K562 (cell line): Measurements from ENCODE around the gene FSCN2. TPM values are rescaled to one million over a fixed set of nuclear protein-coding genes. Genes with fewer than 3 reads are reported as not detected.

Experiments used
- CBX8 ChIP-seq: fragments of 200-600 bp; sonication (generic); IDR thresholded peaks from 2 replicates; pipeline ENCODE4 v1.6.1; 2012; ENCODE audit warnings: borderline replicate concordance, mixed run types, low read depth, mild to moderate bottlenecking, moderate library complexity, mixed read lengths, low read length, control low read depth, inconsistent platforms; ENCODE audit not compliant: poor library complexity, severe bottlenecking; ENCODE audit errors: extremely low read depth
- CREB5 ChIP-seq: fragments of 250-450 bp; sonication (Bioruptor Pico); IDR thresholded peaks from 2 replicates; pipeline ENCODE4 v1.5.0; 2020; ENCODE audit warnings: mild to moderate bottlenecking
- E2F8 ChIP-seq: fragments of 450-650 bp; IDR thresholded peaks from 2 replicates; pipeline ENCODE4 v1.7.1; 2018; ENCODE audit warnings: mild to moderate bottlenecking, low read depth; ENCODE audit not compliant: partially characterized antibody
- HEY1 ChIP-seq: fragments of 250-450 bp; sonication (Bioruptor Pico); IDR thresholded peaks from 2 replicates; pipeline ENCODE4 v1.5.0; 2020; ENCODE audit warnings: mild to moderate bottlenecking, moderate library complexity, borderline replicate concordance
- MXI1 ChIP-seq: IDR thresholded peaks from 2 replicates; pipeline ENCODE4 v1.6.1; 2011; ENCODE audit warnings: low read depth, mild to moderate bottlenecking, improper control_type of control experiment, low read length
- NFIC ChIP-seq: fragments of 450-650 bp; IDR thresholded peaks from 2 replicates; pipeline ENCODE4 v1.6.1; 2017; ENCODE audit warnings: mild to moderate bottlenecking, inconsistent platforms
- NFIX ChIP-seq: fragments of 250-450 bp; sonication (Bioruptor Pico); IDR thresholded peaks from 2 replicates; pipeline ENCODE4 v1.4.0; 2020; ENCODE audit warnings: low read depth, mild to moderate bottlenecking, moderate library complexity
- NR1H2 ChIP-seq: sonication (generic); formaldehyde crosslinking; IDR thresholded peaks from 2 replicates; pipeline ENCODE4 v1.4.0; 2020; ENCODE audit warnings: mild to moderate bottlenecking, missing genetic modification reagents
- NR3C1 ChIP-seq: sonication (generic); formaldehyde crosslinking; IDR thresholded peaks from 2 replicates; pipeline ENCODE4 v1.8.1; 2022; ENCODE audit warnings: missing genetic modification reagents
- PRPF4 ChIP-seq: fragments of 200-400 bp; formaldehyde crosslinking; IDR thresholded peaks from one replicate; pipeline ENCODE4 v1.6.1; 2017; ENCODE audit warnings: low read length, low read depth, mild to moderate bottlenecking; ENCODE audit not compliant: insufficient read depth, poor library complexity, severe bottlenecking
- VEZF1 ChIP-seq: fragments of 200-800 bp; sonication (Bioruptor generic); IDR thresholded peaks from 2 replicates; pipeline ENCODE4 v1.6.1; 2017; ENCODE audit warnings: missing genetic modification characterization, missing compliant biosample characterization
- ZBTB7A ChIP-seq: IDR thresholded peaks from 2 replicates; pipeline ENCODE4 v1.6.1; 2011; ENCODE audit warnings: low read depth, mild to moderate bottlenecking, low read length, moderate library complexity, borderline replicate concordance; ENCODE audit not compliant: control insufficient read depth
- polyA plus RNA-seq, 8 experiments: library from polyadenylated mRNA; depleted of rRNA in 4 of 8; stranded (reverse) in 5 of 8; unstranded in 3 of 8; fragments of >200 nt; fragmentation: Nextera tagmentation in 2 of 8; fragmentation: Illumina TruSeq in 1 of 8; extraction: Ambion mirVana in 2 of 8; extraction: Trizol in 1 of 8; gene quantifications; 2 replicates each; pipeline versions ENCODE4 v1.2.1 to v1.2.3, GENCODE V29; 2011 to 2014; ENCODE audit warnings: inconsistent platforms in 1 of 8, missing spikeins in 1 of 8
- total RNA-seq, 7 experiments: library from RNA; depleted of rRNA in 6 of 7; stranded (reverse); fragments of >200 nt in 6 of 7; fragmentation: Illumina TruSeq in 2 of 7; extraction: Trizol in 2 of 7; gene quantifications; 2 replicates each; pipeline versions ENCODE4 v1.2.1 to v1.2.3, GENCODE V29; 2011 to 2021; ENCODE audit warnings: low replicate concordance in 1 of 7
- TF ChIP-seq, protein P1 (sequence below): fragments of 450-650 bp; IDR thresholded peaks from 2 replicates; pipeline ENCODE4 v1.6.1; 2016
- TF ChIP-seq, protein P2 (sequence below): sonication (generic); formaldehyde crosslinking; IDR thresholded peaks from 2 replicates; pipeline ENCODE4 v1.8.0; 2022; ENCODE audit warnings: missing genetic modification reagents, mild to moderate bottlenecking, moderate library complexity, borderline replicate concordance
- TF ChIP-seq, protein P3 (sequence below), 2 experiments: fragments of 150-350 bp in 1 of 2; IDR thresholded peaks; 2 replicates each; pipeline ENCODE4 v1.6.1; 2012 to 2016; ENCODE audit warnings: low read depth in 2 of 2, low read length in 2 of 2, mild to moderate bottlenecking in 1 of 2, moderate library complexity in 1 of 2

Gene FSCN2
- total and polyA plus RNA-seq, 9 of the 15 experiments (the other 6 are each of a cell fraction or from before 2014, with no cell fraction given) = 0.08 TPM; not detected in 8

DNA sequence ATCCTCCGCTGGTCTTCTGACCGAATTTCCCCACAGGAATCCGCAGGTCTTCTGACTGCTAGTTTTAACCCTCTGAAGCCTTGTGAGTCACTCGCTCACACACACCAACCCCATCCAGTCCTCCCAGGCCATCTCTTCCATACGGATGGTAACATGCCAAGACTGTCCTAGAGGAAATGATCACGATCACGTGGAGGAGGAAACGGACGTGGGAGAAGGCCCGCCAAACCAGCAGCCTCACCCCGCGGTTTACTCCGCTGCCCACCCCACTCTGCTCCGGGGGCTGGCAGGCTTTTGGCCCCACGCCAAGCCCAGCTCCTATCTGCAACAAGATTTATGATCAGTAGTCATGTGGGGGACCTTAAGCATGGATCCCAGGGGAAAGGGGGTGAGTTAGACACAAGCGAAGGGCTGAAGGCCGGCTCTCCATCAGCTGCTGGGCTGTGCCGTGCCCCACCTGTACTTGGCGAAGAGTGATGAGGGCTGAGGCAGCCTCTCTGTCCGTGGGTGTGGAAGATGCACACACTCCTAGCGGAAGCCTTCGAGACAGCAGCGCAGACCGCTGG is 25.5 kb downstream of the FSCN2 start (continued):
- TF ChIP-seq, protein P1, sequence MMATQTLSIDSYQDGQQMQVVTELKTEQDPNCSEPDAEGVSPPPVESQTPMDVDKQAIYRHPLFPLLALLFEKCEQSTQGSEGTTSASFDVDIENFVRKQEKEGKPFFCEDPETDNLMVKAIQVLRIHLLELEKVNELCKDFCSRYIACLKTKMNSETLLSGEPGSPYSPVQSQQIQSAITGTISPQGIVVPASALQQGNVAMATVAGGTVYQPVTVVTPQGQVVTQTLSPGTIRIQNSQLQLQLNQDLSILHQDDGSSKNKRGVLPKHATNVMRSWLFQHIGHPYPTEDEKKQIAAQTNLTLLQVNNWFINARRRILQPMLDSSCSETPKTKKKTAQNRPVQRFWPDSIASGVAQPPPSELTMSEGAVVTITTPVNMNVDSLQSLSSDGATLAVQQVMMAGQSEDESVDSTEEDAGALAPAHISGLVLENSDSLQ = peak; percentile 63
- TF ChIP-seq CBX8 = no peak
- peak; percentile 98 for TF ChIP-seq NFIC
- TF ChIP-seq NR3C1 = no peak
- no peak for TF ChIP-seq E2F8
- TF ChIP-seq ZBTB7A = no peak
- no peak for TF ChIP-seq MXI1
- TF ChIP-seq, protein P2, sequence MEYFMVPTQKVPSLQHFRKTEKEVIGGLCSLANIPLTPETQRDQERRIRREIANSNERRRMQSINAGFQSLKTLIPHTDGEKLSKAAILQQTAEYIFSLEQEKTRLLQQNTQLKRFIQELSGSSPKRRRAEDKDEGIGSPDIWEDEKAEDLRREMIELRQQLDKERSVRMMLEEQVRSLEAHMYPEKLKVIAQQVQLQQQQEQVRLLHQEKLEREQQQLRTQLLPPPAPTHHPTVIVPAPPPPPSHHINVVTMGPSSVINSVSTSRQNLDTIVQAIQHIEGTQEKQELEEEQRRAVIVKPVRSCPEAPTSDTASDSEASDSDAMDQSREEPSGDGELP (CRISPR knock-in tag) = peak; percentile 39; the same call in 1 of the 2 replicates
- TF ChIP-seq, protein P3, sequence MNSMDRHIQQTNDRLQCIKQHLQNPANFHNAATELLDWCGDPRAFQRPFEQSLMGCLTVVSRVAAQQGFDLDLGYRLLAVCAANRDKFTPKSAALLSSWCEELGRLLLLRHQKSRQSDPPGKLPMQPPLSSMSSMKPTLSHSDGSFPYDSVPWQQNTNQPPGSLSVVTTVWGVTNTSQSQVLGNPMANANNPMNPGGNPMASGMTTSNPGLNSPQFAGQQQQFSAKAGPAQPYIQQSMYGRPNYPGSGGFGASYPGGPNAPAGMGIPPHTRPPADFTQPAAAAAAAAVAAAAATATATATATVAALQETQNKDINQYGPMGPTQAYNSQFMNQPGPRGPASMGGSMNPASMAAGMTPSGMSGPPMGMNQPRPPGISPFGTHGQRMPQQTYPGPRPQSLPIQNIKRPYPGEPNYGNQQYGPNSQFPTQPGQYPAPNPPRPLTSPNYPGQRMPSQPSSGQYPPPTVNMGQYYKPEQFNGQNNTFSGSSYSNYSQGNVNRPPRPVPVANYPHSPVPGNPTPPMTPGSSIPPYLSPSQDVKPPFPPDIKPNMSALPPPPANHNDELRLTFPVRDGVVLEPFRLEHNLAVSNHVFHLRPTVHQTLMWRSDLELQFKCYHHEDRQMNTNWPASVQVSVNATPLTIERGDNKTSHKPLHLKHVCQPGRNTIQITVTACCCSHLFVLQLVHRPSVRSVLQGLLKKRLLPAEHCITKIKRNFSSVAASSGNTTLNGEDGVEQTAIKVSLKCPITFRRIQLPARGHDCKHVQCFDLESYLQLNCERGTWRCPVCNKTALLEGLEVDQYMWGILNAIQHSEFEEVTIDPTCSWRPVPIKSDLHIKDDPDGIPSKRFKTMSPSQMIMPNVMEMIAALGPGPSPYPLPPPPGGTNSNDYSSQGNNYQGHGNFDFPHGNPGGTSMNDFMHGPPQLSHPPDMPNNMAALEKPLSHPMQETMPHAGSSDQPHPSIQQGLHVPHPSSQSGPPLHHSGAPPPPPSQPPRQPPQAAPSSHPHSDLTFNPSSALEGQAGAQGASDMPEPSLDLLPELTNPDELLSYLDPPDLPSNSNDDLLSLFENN (IDR thresholded peaks at IDR 0.05; ENCODE audit: low read depth in 2 of 2, low read length in 2 of 2) = no peak
- no peak for TF ChIP-seq PRPF4
- peak; percentile 45; the same call in 1 of the 2 replicates for TF ChIP-seq NFIX
- TF ChIP-seq VEZF1 (CRISPR knock-in tag) = peak; percentile 46
- no peak for TF ChIP-seq CREB5 (CRISPR knock-in tag)
- no peak for TF ChIP-seq NR1H2 (CRISPR knock-in tag)
- TF ChIP-seq HEY1 (CRISPR knock-in tag) = no peak
